Loucy (cell line): ENCODE data around the gene MBD4.
"Not testable (repeated sequence)": the region's sequence is repeated elsewhere in the genome, so short reads cannot be mapped to it uniquely, and the experiment has no call there.

Experiments used
- EZH2phosphoT487 ChIP-seq: fragments of 200-600 bp; IDR thresholded peaks from 2 replicates; pipeline ENCODE4 v1.6.1; 2018; ENCODE audit warnings: antibody characterized with exemption, mild to moderate bottlenecking, moderate library complexity, borderline replicate concordance
- TF ChIP-seq, protein P1 (sequence below): fragments of 200-600 bp; sonication (generic); conservative IDR thresholded peaks from 2 replicates; pipeline ENCODE4 v1.5.1; 2014; ENCODE audit warnings: mild to moderate bottlenecking, antibody characterized with exemption, low read length

DNA sequence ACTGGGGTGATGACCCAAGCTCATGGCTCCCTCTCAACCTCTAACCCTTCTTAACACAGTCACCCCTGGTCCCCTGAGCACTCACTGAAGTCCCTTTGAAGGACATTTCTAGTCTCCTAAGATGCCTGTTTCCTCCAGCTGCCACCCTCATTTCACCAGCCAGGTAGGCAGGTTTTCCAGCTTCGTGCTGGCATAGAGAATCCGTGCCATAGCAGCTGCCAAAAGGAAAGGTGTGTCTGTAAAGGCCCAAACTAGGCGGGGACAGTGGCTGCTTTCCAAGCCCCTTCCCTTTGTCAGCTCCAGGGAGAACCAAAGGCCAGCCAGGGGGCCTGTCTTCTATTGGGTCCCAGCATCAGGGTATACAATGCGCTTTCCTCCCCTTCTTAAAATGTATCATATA, 48.2 kb downstream of the MBD4 start:
- TF ChIP-seq, protein P1, sequence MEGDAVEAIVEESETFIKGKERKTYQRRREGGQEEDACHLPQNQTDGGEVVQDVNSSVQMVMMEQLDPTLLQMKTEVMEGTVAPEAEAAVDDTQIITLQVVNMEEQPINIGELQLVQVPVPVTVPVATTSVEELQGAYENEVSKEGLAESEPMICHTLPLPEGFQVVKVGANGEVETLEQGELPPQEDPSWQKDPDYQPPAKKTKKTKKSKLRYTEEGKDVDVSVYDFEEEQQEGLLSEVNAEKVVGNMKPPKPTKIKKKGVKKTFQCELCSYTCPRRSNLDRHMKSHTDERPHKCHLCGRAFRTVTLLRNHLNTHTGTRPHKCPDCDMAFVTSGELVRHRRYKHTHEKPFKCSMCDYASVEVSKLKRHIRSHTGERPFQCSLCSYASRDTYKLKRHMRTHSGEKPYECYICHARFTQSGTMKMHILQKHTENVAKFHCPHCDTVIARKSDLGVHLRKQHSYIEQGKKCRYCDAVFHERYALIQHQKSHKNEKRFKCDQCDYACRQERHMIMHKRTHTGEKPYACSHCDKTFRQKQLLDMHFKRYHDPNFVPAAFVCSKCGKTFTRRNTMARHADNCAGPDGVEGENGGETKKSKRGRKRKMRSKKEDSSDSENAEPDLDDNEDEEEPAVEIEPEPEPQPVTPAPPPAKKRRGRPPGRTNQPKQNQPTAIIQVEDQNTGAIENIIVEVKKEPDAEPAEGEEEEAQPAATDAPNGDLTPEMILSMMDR, result not testable (repeated sequence)
- not testable (repeated sequence) for TF ChIP-seq EZH2phosphoT487
